Ovary (tissue), 9 donors: ENCODE data around the gene TFIP11. TPM values are rescaled to one million over a fixed set of nuclear protein-coding genes. Genes with fewer than 3 reads are reported as not detected.

Experiments used
- DNase-seq, 5 donors: peaks; one replicate each; pipeline ENCODE4 v3.0.0-alpha.2; 2019 to 2020
- H3K27ac ChIP-seq, 2 donors: fragments of 200-600 bp; one replicate each; pipeline versions ENCODE4 v1.5.1 to v1.8.0; 2019 to 2022
- H3K27me3 ChIP-seq: fragments of 200-600 bp; one replicate; pipeline ENCODE4 v1.8.0; 2022
- H3K36me3 ChIP-seq: fragments of 200-600 bp; sonication (generic); one replicate; pipeline ENCODE4 v1.5.1; 2019
- H3K4me1 ChIP-seq: one replicate; pipeline ENCODE4 v1.8.1; 2013; ENCODE audit warnings: mild to moderate bottlenecking, moderate library complexity; ENCODE audit not compliant: insufficient read depth
- H3K4me3 ChIP-seq: fragments of 200-600 bp; sonication (generic); one replicate; pipeline ENCODE4 v1.5.1; 2017
- H3K9me3 ChIP-seq, 2 donors: fragments of 200-600 bp in 1 of 2; sonication (generic) in 1 of 2; one replicate each; pipeline versions ENCODE4 v1.5.1 to v1.8.1; 2013 to 2019; ENCODE audit warnings: mild to moderate bottlenecking in 1 of 2, moderate library complexity in 1 of 2
- CTCF ChIP-seq, 3 donors: fragments of 450-650 bp in 2 of 3; fragments of 200-600 bp in 1 of 3; IDR thresholded peaks; one replicate each; pipeline versions ENCODE4 v1.5.1 to v1.8.0; 2016 to 2022; ENCODE audit warnings: antibody characterized with exemption in 3 of 3, mild to moderate bottlenecking in 1 of 3
- EP300 ChIP-seq: sonication (generic); formaldehyde crosslinking; IDR thresholded peaks from one replicate; pipeline ENCODE4 v1.6.1; 2017; ENCODE audit warnings: antibody characterized with exemption
- POLR2A ChIP-seq: fragments of 450-650 bp; IDR thresholded peaks from one replicate; pipeline ENCODE4 v1.6.1; 2017; ENCODE audit warnings: antibody characterized with exemption, mild to moderate bottlenecking, moderate library complexity
- WGBS, 3 donors: extraction: QIAGEN DNeasy Blood & Tissue Kit in 1 of 3; methylation state at CpG; one replicate each; pipeline versions ENCODE4 v1.1.5 to v1.1.7; 2013 to 2017; 5-methylcytosine and 5-hydroxymethylcytosine counted together
- intact Hi-C, 4 donors: fragments of 100-400 bp; cut with DNase I; formaldehyde crosslinking; loops; one replicate each; pipeline versions ENCODE4 v1.11.0 to v1.15.1; 2022 to 2023
- polyA plus RNA-seq, 2 donors: library from polyadenylated mRNA; stranded (reverse); fragments of 200-250 nt in 1 of 2; fragments of 350-450 nt in 1 of 2; fragmentation: Illumina TruSeq in 1 of 2; extraction: RNeasy Lipid Tissue Mini Kit (QIAGEN cat#74804) in 1 of 2; gene quantifications; one replicate each; pipeline ENCODE4 v1.2.3, GENCODE V29; 2013 to 2014
- total RNA-seq, 7 donors: library from RNA; depleted of rRNA in 2 of 7; stranded (reverse); fragments of >200 nt in 2 of 7; fragmentation: NEBNext Ultra II Directional in 3 of 7; extraction: Animal tissue kit (Norgen Biotek cat#: 25700) in 3 of 7; gene quantifications; one replicate each; pipeline versions ENCODE4 v1.1.0 to v1.2.4, GENCODE V29; 2016 to 2023
- donor health status: DM: no; HTN: no; CAD: no; lungs with moderate emphysema.
- donor health status: DM: no; HTN: no; CAD: no.
- donor health status: Bipolar disorder and iron deficiency.
- donor health status: DM: yes; HTN: yes; CAD: no.
- donor health status: DM: no; HTN: no; CAD: no.
- donor health status: DM: yes; HTN: yes; CAD: no.

Gene TFIP11
- total and polyA plus RNA-seq, 9 donors, result 10.8 to 31.0 (median 26.3) TPM

- 90 to 96% (median 91%) methylated on average over 3 of the region's 3 CpGs for WGBS, 3 donors
- Histone ChIP-seq H3K27ac (no peak overlapping the region), H3K4me3 (no peak overlapping the region), H3K36me3 (no peaks in the 10 kb centered on the region), H3K27me3 (no peaks in the 10 kb centered on the region), H3K4me1 (no peaks in the 10 kb centered on the region), H3K9me3 (no peaks in the 10 kb centered on the region)
- intact Hi-C loops, result no loop called here
- TF ChIP-seq CTCF (IDR thresholded peaks at IDR 0.05) (no peak), POLR2A (no peak), EP300 (no peak)
- DNase-seq, result no peak
Measured at GRCh38 chr22:26548303-26548702, 36.0 kb upstream of the TFIP11 start.

GRCh38 chr22:26547837-26548236, 35.6 kb upstream of the TFIP11 start:
- Histone ChIP-seq H3K9me3 (no peaks in the 10 kb centered on the region), H3K4me1 (no peaks in the 10 kb centered on the region), H3K27me3 (no peaks in the 10 kb centered on the region), H3K4me3 (no peak overlapping the region), H3K36me3 (no peaks in the 10 kb centered on the region), H3K27ac (no peak overlapping the region)
- intact Hi-C loops, result no loop called here
- no peak for DNase-seq
- no peak for TF ChIP-seq EP300
- no peak for TF ChIP-seq POLR2A
- TF ChIP-seq CTCF (IDR thresholded peaks at IDR 0.05), result no peak
- WGBS, 3 donors, result 88 to 95% (median 92%) methylated on average over 4 of the region's 4 CpGs

- TF ChIP-seq EP300 (no peak), CTCF (IDR thresholded peaks at IDR 0.05) (no peak), POLR2A (no peak)
- no peak overlapping the region for H3K4me3 ChIP-seq
- DNase-seq, result no peak
- no peaks in the 10 kb centered on the region for H3K4me1 ChIP-seq
- intact Hi-C loops, result no loop called here
- H3K36me3 ChIP-seq, result no peaks in the 10 kb centered on the region
- no peak overlapping the region for H3K27ac ChIP-seq
- no peaks in the 10 kb centered on the region for H3K9me3 ChIP-seq
- no peaks in the 10 kb centered on the region for H3K27me3 ChIP-seq
- WGBS, 3 donors, result 87 to 93% (median 89%) methylated on average over 7 of the region's 7 CpGs
Measured at GRCh38 chr22:26547426-26547825, 35.2 kb upstream of the TFIP11 start.

- Histone ChIP-seq H3K27me3 (no peaks in the 10 kb centered on the region), H3K4me3 (no peak overlapping the region), H3K36me3 (no peaks in the 10 kb centered on the region), H3K9me3 (no peaks in the 10 kb centered on the region), H3K27ac (no peak overlapping the region), H3K4me1 (no peaks in the 10 kb centered on the region)
- TF ChIP-seq CTCF (IDR thresholded peaks at IDR 0.05) (no peak), EP300 (no peak), POLR2A (no peak)
- 80 to 95% (median 89%) methylated on average over 4 to 5 of the region's 5 CpGs for WGBS, 3 donors
- intact Hi-C loops, result no loop called here
- DNase-seq, result no peak
Measured at GRCh38 chr22:26546282-26546681, 34.0 kb upstream of the TFIP11 start.

- Histone ChIP-seq H3K4me1 (no peaks in the 10 kb centered on the region), H3K27ac (no peak overlapping the region), H3K36me3 (no peaks in the 10 kb centered on the region), H3K4me3 (no peak overlapping the region), H3K27me3 (no peaks in the 10 kb centered on the region), H3K9me3 (no peaks in the 10 kb centered on the region)
- WGBS, 3 donors, result 82 to 86% (median 83%) methylated on average over 5 of the region's 5 CpGs
- TF ChIP-seq CTCF (IDR thresholded peaks at IDR 0.05) (no peak), EP300 (no peak), POLR2A (no peak)
- DNase-seq, result no peak
- intact Hi-C loops, result no loop called here
Measured at GRCh38 chr22:26545827-26546226, 33.6 kb upstream of the TFIP11 start.
